ENCODE results near the gene PARD6A. TPM values are rescaled to one million over a fixed set of nuclear protein-coding genes. Genes with fewer than 3 reads are reported as not detected.

Gene PARD6A
- total and polyA plus RNA-seq, 2 donors (not counting 3 experiments of a cell fraction or from before 2014, with no cell fraction given) = 1.3 to 2.9 TPM

- H3K36me3 ChIP-seq (ENCODE audit: control insufficient read depth in 2 of 2, extremely low read depth in 1 of 2, insufficient read depth in 2 of 2, low read length in 2 of 2) = peaks cover 0 to 6% of the 10 kb centered on the region in 2 experiments
- no peaks in the 10 kb centered on the region for H4K20me1 ChIP-seq (replicated peaks; ENCODE audit: control insufficient read depth, extremely low read depth, insufficient read depth, low read length)
- peak overlapping the region in 2 of 3 experiments; percentile 27 to 74 for H3K4me3 ChIP-seq (replicated peaks in 1 of 3; ENCODE audit: insufficient read depth in 1 of 3, low read depth in 1 of 3, low read length in 3 of 3)
- H3K4me2 ChIP-seq (ENCODE audit: insufficient read depth, low read length) = peak overlapping the region; percentile 18
- H3K9ac ChIP-seq (replicated peaks; ENCODE audit: extremely low read depth, insufficient read depth, low read length) = no peak overlapping the region
- intact Hi-C loops (cut with micrococcal nuclease) (no loop called here), dilution Hi-C loops (cut with MboI; ENCODE audit: extremely low pct_ligation_motif_present, low sequenced_read_pairs) (no loop called here)
- ChIA-PET POLR2A (no interaction called here), CTCF (interaction anchor here (0.9 to 12.7 kb wide), 8 partner anchors 20 to 171 kb away, joined by 3 to 163 read pairs (median 3); partner anchors contain the start of genes CARMIL2 and CTCF)
- no peaks in the 10 kb centered on the region for H3K79me2 ChIP-seq (ENCODE audit: control insufficient read depth, insufficient read depth, low read length)
- no peak overlapping the region for H3K27ac ChIP-seq (ENCODE audit: insufficient read depth, low read depth, low read length)
- TF ChIP-seq POLR2AphosphoS5 (IDR thresholded peaks at IDR 0.05; ENCODE audit: insufficient read depth, low read depth, low read length) (no peak), POLR2A (IDR thresholded peaks at IDR 0.05; ENCODE audit: low read depth, low read length) (no peak), EZH2 (IDR thresholded peaks at IDR 0.05; ENCODE audit: borderline replicate concordance, low read depth, low read length, severe bottlenecking) (no peak)
- H3K4me1 ChIP-seq (ENCODE audit: control insufficient read depth, extremely low read depth, insufficient read depth, low read length) = peaks cover 20% of the 10 kb centered on the region
- no TSS peak for BruUV-seq (replicated peaks)
- no peak for FAIRE-seq
- no peaks in the 10 kb centered on the region for H3K27me3 ChIP-seq (ENCODE audit: control insufficient read depth in 2 of 2, insufficient read depth in 2 of 2, low read length in 2 of 2)
- no peaks in the 10 kb centered on the region for H3K9me3 ChIP-seq (replicated peaks; ENCODE audit: control insufficient read depth, insufficient read depth, low read length)
- H3K9me1 ChIP-seq (replicated peaks; ENCODE audit: control insufficient read depth, extremely low read depth, insufficient read depth, low read length) = no peaks in the 10 kb centered on the region
- DNase-seq (ENCODE audit: low read depth, low spot score) = no peak
- H2AFZ ChIP-seq (ENCODE audit: low read depth, low read length) = no peak overlapping the region
These were observed 4.8 kb downstream of the PARD6A start for GRCh38 chr16:67665598-67665997.

GRCh38 chr16:67666032-67666551 is 5.3 kb downstream of the PARD6A start:
- Histone ChIP-seq H3K9me1 (replicated peaks; ENCODE audit: control insufficient read depth, extremely low read depth, insufficient read depth, low read length) (no peaks in the 10 kb centered on the region), H3K9me3 (replicated peaks; ENCODE audit: control insufficient read depth, insufficient read depth, low read length) (no peaks in the 10 kb centered on the region), H3K27ac (ENCODE audit: insufficient read depth, low read depth, low read length) (no peak overlapping the region), H3K4me3 (replicated peaks in 1 of 3; ENCODE audit: insufficient read depth in 1 of 3, low read depth in 1 of 3, low read length in 3 of 3) (peak overlapping the region; percentile 27 to 74 (median 36)), H3K4me1 (ENCODE audit: control insufficient read depth, extremely low read depth, insufficient read depth, low read length) (peaks cover 19% of the 10 kb centered on the region), H2AFZ (ENCODE audit: low read depth, low read length) (peak overlapping the region; percentile 12), H3K4me2 (ENCODE audit: insufficient read depth, low read length) (peak overlapping the region; percentile 18), H4K20me1 (replicated peaks; ENCODE audit: control insufficient read depth, extremely low read depth, insufficient read depth, low read length) (no peaks in the 10 kb centered on the region), H3K79me2 (ENCODE audit: control insufficient read depth, insufficient read depth, low read length) (no peaks in the 10 kb centered on the region), H3K27me3 (ENCODE audit: control insufficient read depth in 2 of 2, insufficient read depth in 2 of 2, low read length in 2 of 2) (no peaks in the 10 kb centered on the region), H3K36me3 (ENCODE audit: control insufficient read depth in 2 of 2, extremely low read depth in 1 of 2, insufficient read depth in 2 of 2, low read length in 2 of 2) (peaks cover 0 to 6% of the 10 kb centered on the region in 2 experiments), H3K9ac (replicated peaks; ENCODE audit: extremely low read depth, insufficient read depth, low read length) (peak overlapping the region; percentile 32)
- intact Hi-C loops (cut with micrococcal nuclease) = no loop called here
- CTCF ChIA-PET = interaction anchor here (0.9 to 12.7 kb wide), 10 partner anchors 10 to 172 kb away, joined by 3 to 163 read pairs (median 3); partner anchors contain the start of genes CARMIL2 and CTCF
- TF ChIP-seq POLR2A (IDR thresholded peaks at IDR 0.05; ENCODE audit: low read depth, low read length) (no peak), JUN (IDR thresholded peaks at IDR 0.05; ENCODE audit: borderline replicate concordance, insufficient read depth, insufficient read length, low read depth) (no peak), GATA2 (IDR thresholded peaks at IDR 0.05; ENCODE audit: insufficient read depth, insufficient read length, low read depth, low read length) (no peak), POLR2AphosphoS5 (IDR thresholded peaks at IDR 0.05; ENCODE audit: insufficient read depth, low read depth, low read length) (peak; percentile 0), EZH2 (IDR thresholded peaks at IDR 0.05; ENCODE audit: borderline replicate concordance, low read depth, low read length, severe bottlenecking) (no peak), FOS (IDR thresholded peaks at IDR 0.05; ENCODE audit: borderline replicate concordance, insufficient read depth, low read length) (no peak), MYC (IDR thresholded peaks at IDR 0.05; ENCODE audit: low read depth, low read length) (no peak), CTCF (IDR thresholded peaks at IDR 0.05; ENCODE audit: extremely low read depth in 1 of 2, insufficient read depth in 1 of 2, low read depth in 1 of 2, low read length in 2 of 2) (peak in 1 of 2 donors; percentile 1)
- DNase-seq (ENCODE audit: low read depth, low spot score) = peak; percentile 30
- dilution Hi-C loops (cut with MboI; ENCODE audit: extremely low pct_ligation_motif_present, low sequenced_read_pairs) = no loop called here
- POLR2A ChIA-PET = no interaction called here
- no TSS peak for BruUV-seq (replicated peaks)
- FAIRE-seq = no peak
